ENCODE data around the gene NDFIP2. TPM values are rescaled to one million over a fixed set of nuclear protein-coding genes. Genes with fewer than 3 reads are reported as not detected.

Gene NDFIP2
- total and polyA plus RNA-seq, 2 donors (not counting 3 experiments of a cell fraction or from before 2014, with no cell fraction given) = 7.9 to 18.5 TPM

DNA sequence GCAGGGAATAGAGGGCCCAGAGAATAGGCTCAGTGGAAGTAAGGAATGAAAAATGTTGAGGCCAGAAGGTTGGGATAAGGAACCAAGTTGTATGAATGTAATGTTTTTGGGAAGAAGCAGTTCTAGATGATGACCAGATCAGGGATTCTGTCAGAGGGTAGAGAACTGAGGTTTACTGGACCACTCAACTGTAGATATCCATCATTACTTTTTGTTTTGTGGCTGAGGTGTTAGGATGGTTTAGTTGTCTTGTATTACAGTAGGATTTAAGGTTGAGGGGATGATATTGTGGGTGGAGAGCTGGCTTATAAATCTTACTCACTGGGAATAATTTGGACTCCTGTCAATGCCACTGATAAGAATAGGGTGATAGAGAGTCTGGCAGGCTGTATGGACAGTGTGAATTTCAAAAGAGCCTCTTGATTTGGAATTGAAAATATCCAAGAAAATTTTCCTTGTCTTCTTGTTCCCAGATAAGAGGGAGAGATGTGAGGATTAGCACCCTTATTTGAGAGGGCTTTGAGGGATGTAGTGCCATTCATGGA lies 22.6 kb downstream of the NDFIP2 start:
- H3K4me3 ChIP-seq (replicated peaks in 1 of 3; ENCODE audit: insufficient read depth in 1 of 3, low read depth in 1 of 3, low read length in 3 of 3) = no peak overlapping the region
- DNase-seq (ENCODE audit: low read depth, low spot score) = no peak
- H2AFZ ChIP-seq (ENCODE audit: low read depth, low read length) = no peak overlapping the region
- CTCF ChIA-PET = interaction anchor here (1.3 to 3.4 kb wide), 2 partner anchors 16 to 80 kb away, joined by 3 to 18 read pairs; no protein-coding TSS in a partner anchor
- H3K9me1 ChIP-seq (replicated peaks; ENCODE audit: control insufficient read depth, extremely low read depth, insufficient read depth, low read length) = no peaks in the 10 kb centered on the region
- H3K4me1 ChIP-seq (ENCODE audit: control insufficient read depth, extremely low read depth, insufficient read depth, low read length) = peaks cover 6% of the 10 kb centered on the region
- intact Hi-C loops (cut with micrococcal nuclease) = no loop called here
- no peaks in the 10 kb centered on the region for H3K27me3 ChIP-seq (ENCODE audit: control insufficient read depth in 2 of 2, insufficient read depth in 2 of 2, low read length in 2 of 2)
- no peak for TF ChIP-seq FOS (IDR thresholded peaks at IDR 0.05; ENCODE audit: borderline replicate concordance, insufficient read depth, low read length)
- TF ChIP-seq EZH2 (IDR thresholded peaks at IDR 0.05; ENCODE audit: borderline replicate concordance, low read depth, low read length, severe bottlenecking) = no peak
- TF ChIP-seq JUN (IDR thresholded peaks at IDR 0.05; ENCODE audit: borderline replicate concordance, insufficient read depth, insufficient read length, low read depth) = no peak
- no peak for TF ChIP-seq GATA2 (IDR thresholded peaks at IDR 0.05; ENCODE audit: insufficient read depth, insufficient read length, low read depth, low read length)
- TF ChIP-seq, protein P1, sequence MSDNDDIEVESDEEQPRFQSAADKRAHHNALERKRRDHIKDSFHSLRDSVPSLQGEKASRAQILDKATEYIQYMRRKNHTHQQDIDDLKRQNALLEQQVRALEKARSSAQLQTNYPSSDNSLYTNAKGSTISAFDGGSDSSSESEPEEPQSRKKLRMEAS (IDR thresholded peaks at IDR 0.05; ENCODE audit: insufficient read depth, insufficient read length) = no peak
- TF ChIP-seq, protein P2, sequence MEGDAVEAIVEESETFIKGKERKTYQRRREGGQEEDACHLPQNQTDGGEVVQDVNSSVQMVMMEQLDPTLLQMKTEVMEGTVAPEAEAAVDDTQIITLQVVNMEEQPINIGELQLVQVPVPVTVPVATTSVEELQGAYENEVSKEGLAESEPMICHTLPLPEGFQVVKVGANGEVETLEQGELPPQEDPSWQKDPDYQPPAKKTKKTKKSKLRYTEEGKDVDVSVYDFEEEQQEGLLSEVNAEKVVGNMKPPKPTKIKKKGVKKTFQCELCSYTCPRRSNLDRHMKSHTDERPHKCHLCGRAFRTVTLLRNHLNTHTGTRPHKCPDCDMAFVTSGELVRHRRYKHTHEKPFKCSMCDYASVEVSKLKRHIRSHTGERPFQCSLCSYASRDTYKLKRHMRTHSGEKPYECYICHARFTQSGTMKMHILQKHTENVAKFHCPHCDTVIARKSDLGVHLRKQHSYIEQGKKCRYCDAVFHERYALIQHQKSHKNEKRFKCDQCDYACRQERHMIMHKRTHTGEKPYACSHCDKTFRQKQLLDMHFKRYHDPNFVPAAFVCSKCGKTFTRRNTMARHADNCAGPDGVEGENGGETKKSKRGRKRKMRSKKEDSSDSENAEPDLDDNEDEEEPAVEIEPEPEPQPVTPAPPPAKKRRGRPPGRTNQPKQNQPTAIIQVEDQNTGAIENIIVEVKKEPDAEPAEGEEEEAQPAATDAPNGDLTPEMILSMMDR (IDR thresholded peaks at IDR 0.05; ENCODE audit: extremely low read depth in 1 of 2, insufficient read depth in 1 of 2, low read depth in 1 of 2, low read length in 2 of 2) = no peak
- no peak for TF ChIP-seq MYC (IDR thresholded peaks at IDR 0.05; ENCODE audit: low read depth, low read length)
- no peak for TF ChIP-seq POLR2AphosphoS5 (IDR thresholded peaks at IDR 0.05; ENCODE audit: insufficient read depth, low read depth, low read length)
- no peak for TF ChIP-seq POLR2A (IDR thresholded peaks at IDR 0.05; ENCODE audit: low read depth, low read length)
- H3K27ac ChIP-seq (ENCODE audit: insufficient read depth, low read depth, low read length) = no peak overlapping the region
- no TSS peak for BruUV-seq (replicated peaks)
- H3K9ac ChIP-seq (replicated peaks; ENCODE audit: extremely low read depth, insufficient read depth, low read length) = no peak overlapping the region
- H3K36me3 ChIP-seq (ENCODE audit: control insufficient read depth in 2 of 2, extremely low read depth in 1 of 2, insufficient read depth in 2 of 2, low read length in 2 of 2) = no peaks in the 10 kb centered on the region
- H4K20me1 ChIP-seq (replicated peaks; ENCODE audit: control insufficient read depth, extremely low read depth, insufficient read depth, low read length) = no peaks in the 10 kb centered on the region
- no peak overlapping the region for H3K4me2 ChIP-seq (ENCODE audit: insufficient read depth, low read length)
- H3K9me3 ChIP-seq (replicated peaks; ENCODE audit: control insufficient read depth, insufficient read depth, low read length) = no peaks in the 10 kb centered on the region
- dilution Hi-C loops (cut with MboI; ENCODE audit: extremely low pct_ligation_motif_present, low sequenced_read_pairs) = no loop called here
- H3K79me2 ChIP-seq (ENCODE audit: control insufficient read depth, insufficient read depth, low read length) = peaks cover 7% of the 10 kb centered on the region
- no peak for FAIRE-seq
- POLR2A ChIA-PET = no interaction called here

Data from endothelial cell of umbilical vein (primary cell).